K562 (cell line): ENCODE data around the gene SLC39A13. TPM values are rescaled to one million over a fixed set of nuclear protein-coding genes. Genes with fewer than 3 reads are reported as not detected.

Experiments
- KHSRP ChIP-seq: fragments of 450-650 bp; IDR thresholded peaks from 2 replicates; pipeline ENCODE4 v1.6.1; 2017
- MAZ ChIP-seq, 2 experiments: fragments of 450-650 bp in 1 of 2; sonication (generic) in 1 of 2; formaldehyde crosslinking; IDR thresholded peaks in 1 of 2; conservative IDR thresholded peaks in 1 of 2; 2 replicates each; pipeline versions ENCODE4 v1.4.0 to v1.5.0; 2020; ENCODE audit warnings: mild to moderate bottlenecking in 1 of 2, missing genetic modification reagents in 1 of 2
- MYC ChIP-seq, 2 experiments: fragments of 250-450 bp in 1 of 2; sonication (Bioruptor Pico) in 1 of 2; IDR thresholded peaks; 2 replicates each; pipeline versions ENCODE4 v1.5.1 to v1.6.1; 2012 to 2021; ENCODE audit warnings: low read depth in 2 of 2, borderline replicate concordance in 1 of 2, improper control_type of control experiment in 1 of 2, low read length in 1 of 2, mild to moderate bottlenecking in 1 of 2, moderate library complexity in 1 of 2
- POLR2G ChIP-seq: fragments of 200-400 bp; formaldehyde crosslinking; IDR thresholded peaks from 2 replicates; pipeline ENCODE4 v1.6.1; 2017; ENCODE audit warnings: low read depth, mild to moderate bottlenecking, antibody characterized with exemption, low read length, moderate library complexity
- RERE ChIP-seq: sonication (generic); formaldehyde crosslinking; IDR thresholded peaks from 2 replicates; pipeline ENCODE4 v1.8.0; 2023; ENCODE audit warnings: missing genetic modification reagents, mild to moderate bottlenecking, borderline replicate concordance
- SMAD4 ChIP-seq: fragments of 250-450 bp; sonication (Bioruptor Pico); conservative IDR thresholded peaks from 2 replicates; pipeline ENCODE4 v1.8.0; 2021; ENCODE audit warnings: inconsistent platforms, mild to moderate bottlenecking, moderate library complexity
- SREBF2 ChIP-seq: sonication (generic); formaldehyde crosslinking; IDR thresholded peaks from 2 replicates; pipeline ENCODE4 v1.4.0; 2020; ENCODE audit warnings: mild to moderate bottlenecking, missing genetic modification reagents
- TCF15 ChIP-seq: fragments of 250-450 bp; sonication (Bioruptor Pico); IDR thresholded peaks from 2 replicates; pipeline ENCODE4 v1.8.0; 2022; ENCODE audit warnings: moderate library complexity, mild to moderate bottlenecking, inconsistent platforms
- TCFL5 ChIP-seq: fragments of 250-450 bp; sonication (Bioruptor Pico); conservative IDR thresholded peaks from 2 replicates; pipeline ENCODE4 v1.6.1; 2021; ENCODE audit warnings: mild to moderate bottlenecking, moderate library complexity, matching md5 sums
- USF2 ChIP-seq: sonication (generic); formaldehyde crosslinking; IDR thresholded peaks from 2 replicates; pipeline ENCODE4 v1.5.0; 2020; ENCODE audit warnings: missing genetic modification reagents
- XRCC5 ChIP-seq: fragments of 200-400 bp; formaldehyde crosslinking; IDR thresholded peaks from 2 replicates; pipeline ENCODE4 v1.6.1; 2017; ENCODE audit warnings: low read depth, mild to moderate bottlenecking, low read length
- ZBED1 ChIP-seq: IDR thresholded peaks from 2 replicates; pipeline ENCODE4 v1.6.1; 2014
- ZBTB11 ChIP-seq, 3 experiments: fragments of 200-800 bp in 1 of 3; fragments of 250-450 bp in 1 of 3; fragments of 450-650 bp in 1 of 3; sonication (Bioruptor Pico) in 1 of 3; sonication (Bioruptor generic) in 1 of 3; formaldehyde crosslinking in 1 of 3; IDR thresholded peaks; 2 replicates each; pipeline versions ENCODE4 v1.6.1 to v1.8.0; 2016 to 2022; ENCODE audit warnings: mild to moderate bottlenecking in 2 of 3, missing genetic modification characterization in 2 of 3, missing compliant biosample characterization in 1 of 3, moderate library complexity in 1 of 3
- ZFP36 ChIP-seq: fragments of 150-350 bp; IDR thresholded peaks from 2 replicates; pipeline ENCODE4 v1.6.1; 2018; ENCODE audit warnings: low read length, low read depth; ENCODE audit not compliant: partially characterized antibody
- ZNF324 ChIP-seq: fragments of 250-450 bp; sonication (Bioruptor Pico); IDR thresholded peaks from 2 replicates; pipeline ENCODE4 v1.4.0; 2020; ENCODE audit warnings: mild to moderate bottlenecking
- polyA plus RNA-seq, 8 experiments: library from polyadenylated mRNA; depleted of rRNA in 4 of 8; stranded (reverse) in 5 of 8; unstranded in 3 of 8; fragments of >200 nt; fragmentation: Nextera tagmentation in 2 of 8; fragmentation: Illumina TruSeq in 1 of 8; extraction: Ambion mirVana in 2 of 8; extraction: Trizol in 1 of 8; gene quantifications; 2 replicates each; pipeline versions ENCODE4 v1.2.1 to v1.2.3, GENCODE V29; 2011 to 2014; ENCODE audit warnings: inconsistent platforms in 1 of 8, missing spikeins in 1 of 8
- total RNA-seq, 7 experiments: library from RNA; depleted of rRNA in 6 of 7; stranded (reverse); fragments of >200 nt in 6 of 7; fragmentation: Illumina TruSeq in 2 of 7; extraction: Trizol in 2 of 7; gene quantifications; 2 replicates each; pipeline versions ENCODE4 v1.2.1 to v1.2.3, GENCODE V29; 2011 to 2021; ENCODE audit warnings: low replicate concordance in 1 of 7

The SLC39A13 gene
- total and polyA plus RNA-seq, 9 of the 15 experiments (the other 6 are each of a cell fraction or from before 2014, with no cell fraction given) = 0.17 to 15.9 (median 3.2) TPM

- TF ChIP-seq RERE (CRISPR knock-in tag) = no peak
- TF ChIP-seq POLR2G = 0 out of 2 replicates have a peak, but pooled peaks have one; percentile 37
- TF ChIP-seq USF2 (CRISPR knock-in tag) = no peak
- TF ChIP-seq ZBTB11 (CRISPR knock-in tag; IDR thresholded peaks at IDR 0.05) = peak in 1 of 3 experiments; percentile 84; a peak in 2 of 6 replicates
- peak in 1 of 2 experiments; percentile 36; a peak in 1 of 4 replicates for TF ChIP-seq MAZ (CRISPR knock-in tag; conservative IDR thresholded peaks at IDR 0.05 in 1 of 2, IDR thresholded peaks at IDR 0.05 in 1 of 2)
- TF ChIP-seq SMAD4 (CRISPR knock-in tag) = no peak
- TF ChIP-seq XRCC5 = peak; percentile 86
- TF ChIP-seq TCF15 (CRISPR knock-in tag) = no peak
- TF ChIP-seq SREBF2 (CRISPR knock-in tag) = no peak
- TF ChIP-seq MYC (IDR thresholded peaks at IDR 0.05; ENCODE audit: low read depth, low read length) = peak; percentile 49; the same call in 1 of the 2 replicates
- no peak for TF ChIP-seq MYC (CRISPR knock-in tag; IDR thresholded peaks at IDR 0.05; ENCODE audit: borderline replicate concordance, low read depth)
- no peak for TF ChIP-seq KHSRP
- TF ChIP-seq ZFP36 = no peak
- TF ChIP-seq TCFL5 (CRISPR knock-in tag) = no peak
- no peak for TF ChIP-seq ZNF324 (CRISPR knock-in tag)
- no peak for TF ChIP-seq ZBED1
Observed at GRCh38 chr11:47373876-47374719, 34.3 kb upstream of the SLC39A13 start (continued).
